SK-N-SH treated with all-trans-retinoic acid at 6 μM for 48 hours (cell line): ENCODE results near the gene CCDC14.

Experiments
- ARNTL ChIP-seq: fragments of 450-650 bp; formaldehyde crosslinking; IDR thresholded peaks from 2 replicates; pipeline ENCODE4 v1.5.0; 2020; ENCODE audit warnings: low read depth, mild to moderate bottlenecking, moderate library complexity, borderline replicate concordance
- BACH2 ChIP-seq: fragments of 250-450 bp; sonication (Bioruptor Pico); IDR thresholded peaks from 2 replicates; pipeline ENCODE4 v1.9.0; 2021; ENCODE audit warnings: mild to moderate bottlenecking, borderline replicate concordance
- ESRRG ChIP-seq: fragments of 250-450 bp; sonication (Bioruptor Pico); IDR thresholded peaks from 2 replicates; pipeline ENCODE4 v1.6.1; 2021; ENCODE audit warnings: mild to moderate bottlenecking
- GLIS3 ChIP-seq: fragments of 250-450 bp; sonication (Bioruptor Pico); IDR thresholded peaks from 2 replicates; pipeline ENCODE4 v1.5.0; 2020; ENCODE audit warnings: mild to moderate bottlenecking, moderate library complexity
- OSR1 ChIP-seq: fragments of 250-450 bp; sonication (Bioruptor Pico); IDR thresholded peaks from 2 replicates; pipeline ENCODE4 v1.8.0; 2022; ENCODE audit warnings: moderate library complexity, mild to moderate bottlenecking, inconsistent platforms
- TCF4 ChIP-seq: fragments of 250-450 bp; sonication (Bioruptor Pico); IDR thresholded peaks from 2 replicates; pipeline ENCODE4 v1.8.0; 2021; ENCODE audit warnings: mild to moderate bottlenecking, moderate library complexity, borderline replicate concordance
- ZFP3 ChIP-seq: fragments of 250-450 bp; sonication (Bioruptor Pico); IDR thresholded peaks from 2 replicates; pipeline ENCODE4 v1.5.0; 2020; ENCODE audit warnings: mild to moderate bottlenecking, moderate library complexity
- ZNF565 ChIP-seq: fragments of 450-650 bp; formaldehyde crosslinking; conservative IDR thresholded peaks from 2 replicates; pipeline ENCODE4 v1.5.0; 2020; ENCODE audit warnings: low read depth, mild to moderate bottlenecking, moderate library complexity
- TF ChIP-seq, protein P1 (sequence below): fragments of 250-450 bp; sonication (Bioruptor Pico); IDR thresholded peaks from 2 replicates; pipeline ENCODE4 v1.5.1; 2021; ENCODE audit warnings: mild to moderate bottlenecking, moderate library complexity

DNA sequence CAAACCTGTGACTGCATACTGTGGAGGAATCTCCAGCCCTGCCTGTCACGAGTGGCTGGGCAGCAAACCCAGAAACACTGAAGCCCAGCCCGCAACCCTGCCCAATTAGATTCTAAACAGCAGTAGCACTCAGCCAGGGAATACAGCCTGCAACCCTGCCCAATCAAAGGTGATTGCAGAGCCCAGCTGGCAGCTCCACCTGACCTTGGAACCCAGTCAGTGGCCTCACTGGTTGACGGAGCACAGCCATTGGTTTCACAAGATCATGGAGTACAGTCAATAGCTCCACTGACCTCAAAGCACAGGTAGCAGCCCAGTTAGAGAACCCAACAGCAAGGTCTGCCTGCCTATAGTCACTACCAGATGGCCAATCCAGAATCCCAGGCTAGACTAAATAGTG is 41.7 kb downstream of the CCDC14 start:
- no peak for TF ChIP-seq BACH2 (CRISPR knock-in tag)
- TF ChIP-seq ZNF565 (CRISPR knock-in tag) = no peak
- no peak for TF ChIP-seq ZFP3 (CRISPR knock-in tag)
- no peak for TF ChIP-seq OSR1
- no peak for TF ChIP-seq GLIS3 (CRISPR knock-in tag)
- no peak for TF ChIP-seq ARNTL
- TF ChIP-seq, protein P1, sequence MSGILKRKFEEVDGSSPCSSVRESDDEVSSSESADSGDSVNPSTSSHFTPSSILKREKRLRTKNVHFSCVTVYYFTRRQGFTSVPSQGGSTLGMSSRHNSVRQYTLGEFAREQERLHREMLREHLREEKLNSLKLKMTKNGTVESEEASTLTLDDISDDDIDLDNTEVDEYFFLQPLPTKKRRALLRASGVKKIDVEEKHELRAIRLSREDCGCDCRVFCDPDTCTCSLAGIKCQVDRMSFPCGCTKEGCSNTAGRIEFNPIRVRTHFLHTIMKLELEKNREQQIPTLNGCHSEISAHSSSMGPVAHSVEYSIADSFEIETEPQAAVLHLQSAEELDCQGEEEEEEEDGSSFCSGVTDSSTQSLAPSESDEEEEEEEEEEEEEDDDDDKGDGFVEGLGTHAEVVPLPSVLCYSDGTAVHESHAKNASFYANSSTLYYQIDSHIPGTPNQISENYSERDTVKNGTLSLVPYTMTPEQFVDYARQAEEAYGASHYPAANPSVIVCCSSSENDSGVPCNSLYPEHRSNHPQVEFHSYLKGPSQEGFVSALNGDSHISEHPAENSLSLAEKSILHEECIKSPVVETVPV (CRISPR knock-in tag) = no peak
- no peak for TF ChIP-seq ESRRG (CRISPR knock-in tag)
- no peak for TF ChIP-seq TCF4 (CRISPR knock-in tag)
